Mesenteric fat pad (tissue), 1 donor: ENCODE measurements around the gene SASH1. TPM values are rescaled to one million over a fixed set of nuclear protein-coding genes. Genes with fewer than 3 reads are reported as not detected.

Experiments used
- DNase-seq: peaks from one replicate; pipeline ENCODE4 v3.0.0-alpha.2; 2020; ENCODE audit warnings: low spot score
- total RNA-seq: library from RNA; stranded (reverse); fragmentation: NEBNext Ultra II Directional; extraction: Animal tissue kit (Norgen Biotek cat#: 25700); gene quantifications from one replicate; pipeline ENCODE4 v1.2.1, GENCODE V29; 2021
- donor health status: DM: yes; HTN: yes; CAD: no.

Gene SASH1
- total RNA-seq, 1 donor from 2014 or later, result 143 TPM

DNA sequence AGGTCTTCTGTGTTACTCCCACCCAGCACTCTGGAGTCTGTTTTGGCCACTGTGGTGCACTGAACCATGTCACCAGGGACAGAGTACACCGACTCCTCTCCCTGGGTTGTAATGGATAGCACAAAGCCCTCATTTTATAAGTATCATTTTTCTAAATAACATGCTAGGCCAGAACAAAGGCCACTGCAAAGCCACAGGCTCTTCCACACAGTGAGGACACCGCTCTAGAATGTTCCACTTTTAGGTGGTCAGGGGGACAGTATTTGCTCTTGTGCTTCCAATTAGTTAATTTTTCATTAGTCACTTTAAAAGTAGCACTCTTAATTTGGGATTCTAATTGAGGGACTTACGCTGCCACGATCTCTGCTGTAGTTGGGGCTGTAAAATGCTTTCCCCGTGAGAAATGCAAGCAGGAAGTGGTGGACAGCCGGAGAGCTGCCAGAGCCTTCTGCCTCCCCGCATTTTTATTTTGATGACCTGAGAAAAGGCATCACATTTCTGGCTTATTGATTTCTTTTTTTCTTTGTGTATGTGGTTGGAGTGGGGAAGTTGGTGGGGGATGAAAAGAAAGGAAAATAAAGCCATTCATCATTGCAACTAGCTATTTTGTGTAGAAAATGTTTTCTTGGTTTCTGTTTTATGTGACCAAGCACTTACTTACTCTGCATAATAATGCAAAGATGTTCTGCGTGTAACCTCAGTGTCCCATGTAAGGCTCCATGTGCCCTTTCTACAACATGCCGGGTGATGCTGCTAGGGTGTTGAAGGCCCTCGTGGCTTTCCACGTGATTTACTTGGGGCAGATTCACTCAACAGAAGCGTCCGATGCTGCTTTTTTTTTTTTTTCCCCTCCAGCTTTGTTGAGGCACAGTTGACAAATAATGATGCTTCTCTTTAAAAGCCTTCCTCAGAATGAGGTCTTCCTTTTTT, 195.9 kb downstream of the SASH1 start:
- DNase-seq, result no peak

DNA sequence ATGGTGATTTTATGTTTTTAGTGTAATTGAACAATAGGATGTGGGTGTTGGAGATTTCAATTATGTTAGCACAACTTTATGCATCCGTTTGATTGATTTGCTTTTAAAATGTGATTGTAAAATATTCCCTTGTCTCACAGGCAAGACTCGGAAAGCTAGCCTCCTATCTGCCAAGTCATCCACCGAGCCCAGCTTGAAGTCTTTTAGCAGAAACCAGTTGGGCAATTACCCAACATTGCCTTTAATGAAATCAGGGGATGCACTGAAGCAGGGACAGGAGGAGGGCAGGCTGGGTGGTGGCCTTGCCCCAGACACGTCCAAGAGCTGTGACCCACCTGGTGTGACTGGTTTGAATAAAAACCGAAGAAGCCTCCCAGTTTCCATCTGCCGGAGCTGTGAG, 200.9 kb downstream of the SASH1 start:
- DNase-seq, result no peak

DNA sequence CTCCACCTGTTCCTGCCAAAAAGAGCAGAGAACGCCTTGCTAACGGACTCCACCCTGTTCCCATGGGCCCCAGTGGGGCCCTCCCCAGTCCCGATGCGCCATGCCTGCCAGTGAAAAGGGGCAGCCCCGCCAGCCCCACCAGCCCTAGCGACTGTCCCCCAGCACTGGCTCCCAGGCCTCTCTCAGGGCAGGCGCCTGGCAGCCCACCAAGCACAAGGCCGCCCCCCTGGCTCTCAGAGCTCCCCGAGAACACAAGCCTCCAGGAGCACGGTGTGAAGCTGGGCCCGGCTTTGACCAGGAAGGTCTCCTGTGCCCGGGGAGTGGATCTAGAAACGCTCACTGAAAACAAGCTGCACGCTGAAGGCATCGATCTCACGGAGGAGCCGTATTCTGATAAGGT, 201.8 kb downstream of the SASH1 start:
- DNase-seq, result no peak

DNA sequence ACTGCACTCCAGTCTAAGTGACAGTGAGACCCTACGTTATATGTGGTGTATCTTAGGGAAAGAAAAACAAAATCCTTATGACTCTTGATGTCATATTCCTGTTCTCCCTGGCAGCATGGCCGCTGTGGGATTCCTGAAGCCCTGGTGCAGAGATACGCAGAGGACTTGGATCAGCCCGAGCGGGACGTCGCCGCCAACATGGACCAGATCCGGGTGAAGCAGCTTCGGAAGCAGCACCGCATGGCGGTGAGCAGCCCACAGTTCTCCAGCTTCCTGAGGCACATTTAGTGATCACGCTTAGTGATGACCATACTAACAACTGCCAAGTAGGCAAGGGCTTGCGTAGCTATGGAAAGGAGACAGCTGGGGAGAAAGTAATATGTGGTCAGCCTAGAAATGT, 203.3 kb downstream of the SASH1 start:
- no peak for DNase-seq

DNA sequence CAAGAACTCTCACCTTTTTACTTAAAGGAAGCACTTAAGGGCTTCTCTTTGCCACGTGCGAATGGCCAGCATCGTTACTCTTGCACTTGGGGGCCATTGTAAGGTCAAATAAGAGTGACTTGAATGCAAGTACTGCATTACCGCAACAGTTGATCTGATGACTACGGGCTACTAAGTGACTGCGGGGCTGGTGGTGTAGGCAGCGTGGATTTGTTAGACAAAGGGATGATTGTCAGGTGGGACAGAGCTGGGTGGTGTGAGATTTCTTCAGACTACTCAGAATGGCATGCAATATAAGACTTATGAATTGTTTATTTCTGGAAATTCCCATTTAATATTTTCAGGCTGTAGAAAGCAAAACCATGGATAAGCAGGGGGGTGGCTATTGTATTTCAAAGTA, 204.5 kb downstream of the SASH1 start:
- DNase-seq, result no peak

DNA sequence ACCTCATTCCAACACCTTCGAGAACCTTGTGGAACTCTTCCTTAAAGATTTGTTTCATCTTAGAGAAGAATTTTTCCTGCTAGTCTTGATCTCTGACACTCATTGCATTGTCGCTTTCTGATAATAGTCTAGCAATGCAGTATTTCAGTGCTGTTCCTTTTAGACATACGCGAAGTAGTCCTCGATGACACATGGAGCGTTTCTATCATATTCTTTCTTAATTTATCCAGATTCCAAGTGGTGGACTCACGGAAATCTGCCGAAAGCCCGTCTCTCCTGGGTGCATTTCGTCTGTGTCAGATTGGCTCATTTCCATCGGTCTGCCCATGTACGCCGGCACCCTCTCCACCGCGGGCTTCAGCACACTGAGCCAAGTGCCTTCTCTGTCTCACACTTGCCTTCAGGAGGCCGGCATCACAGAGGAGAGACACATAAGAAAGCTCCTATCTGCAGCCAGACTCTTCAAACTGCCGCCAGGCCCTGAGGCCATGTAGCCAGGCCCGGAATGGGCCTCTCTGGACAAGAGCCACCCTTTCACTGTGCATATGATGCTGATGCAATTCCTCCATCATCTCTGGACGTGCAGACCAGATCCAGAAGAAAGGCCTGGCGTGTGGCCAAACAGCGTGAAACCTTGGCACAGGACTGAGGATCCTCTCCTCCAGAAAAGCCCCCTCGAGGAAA, 205.6 kb downstream of the SASH1 start:
- DNase-seq, result no peak

DNA sequence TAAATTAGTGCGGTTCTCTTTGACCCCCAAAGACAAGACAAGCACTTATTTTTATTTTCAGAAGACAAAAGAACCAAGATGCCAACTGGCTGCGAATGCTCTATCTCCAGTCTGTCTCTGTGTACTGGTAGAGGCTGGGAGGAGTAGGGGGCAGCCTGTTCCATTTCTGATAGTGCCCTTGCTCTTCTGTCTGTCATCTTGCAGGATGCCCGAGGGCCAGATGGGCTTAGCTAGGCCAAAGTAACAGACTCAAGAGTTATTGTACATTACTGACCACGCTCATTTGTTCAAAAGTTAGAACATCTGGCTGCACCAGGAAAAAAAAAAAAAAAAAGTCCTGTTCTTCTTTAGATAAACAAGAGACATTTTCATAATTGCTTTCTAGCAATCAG, 206.1 kb downstream of the SASH1 start:
- no peak for DNase-seq

DNA sequence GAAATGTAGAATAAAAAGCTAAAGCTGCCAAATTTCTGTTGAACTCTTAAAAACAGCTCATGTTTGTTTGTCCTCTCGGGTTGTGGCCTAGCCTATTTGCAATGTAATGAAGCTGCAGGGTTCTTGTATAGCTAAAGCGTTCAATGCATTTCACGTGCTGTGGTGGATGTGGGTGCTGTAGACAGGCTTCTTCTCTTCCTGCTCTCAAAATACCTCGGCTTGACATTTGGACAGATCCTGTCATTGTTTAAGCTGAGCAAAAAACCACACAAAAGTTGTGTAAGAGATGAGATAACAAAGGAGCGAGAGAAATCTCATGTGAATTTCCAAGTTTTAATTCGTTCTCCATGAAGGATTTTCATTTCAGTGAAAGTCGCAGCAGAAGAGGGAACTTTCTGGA, 207.9 kb downstream of the SASH1 start:
- DNase-seq, result no peak

DNA sequence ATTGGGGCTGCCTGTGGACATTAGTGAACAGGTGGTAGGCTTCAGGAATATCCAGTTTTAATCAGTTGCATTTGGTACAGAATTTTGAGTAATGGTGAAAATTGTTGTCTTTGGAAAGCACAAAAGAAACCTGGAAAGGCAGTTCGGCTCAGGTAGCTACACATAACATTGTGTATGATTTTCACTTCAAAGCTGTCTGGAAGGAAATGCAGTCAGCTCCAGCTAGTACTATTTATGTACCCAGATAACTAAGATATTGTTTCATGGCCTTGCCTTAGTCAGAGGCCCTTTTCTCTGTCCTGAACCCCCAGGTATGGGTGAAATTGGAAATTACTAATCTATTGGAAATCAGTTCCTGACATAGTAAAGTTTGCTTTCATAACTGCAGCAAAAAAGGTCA, 208.6 kb downstream of the SASH1 start:
- DNase-seq, result no peak

DNA sequence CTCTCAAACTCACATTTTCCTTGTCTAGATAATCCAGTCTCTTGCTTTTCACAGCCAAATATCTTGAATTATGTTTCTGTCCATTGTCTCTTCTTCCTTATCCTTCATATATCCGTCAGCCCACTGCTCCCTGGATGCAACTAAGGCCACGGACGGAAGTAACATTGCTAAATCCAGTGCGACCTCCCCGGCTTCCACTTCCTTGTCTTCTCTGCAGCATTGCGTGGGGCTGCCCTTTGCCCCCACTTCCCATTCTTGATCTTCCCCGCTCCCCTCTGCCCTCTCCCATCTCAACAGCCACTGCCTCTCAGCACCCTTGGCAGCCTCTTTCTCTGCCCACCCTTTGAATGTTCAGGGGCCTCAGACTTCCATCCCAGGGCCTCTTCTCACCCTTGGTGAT, 213.8 kb downstream of the SASH1 start:
- no peak for DNase-seq

DNA sequence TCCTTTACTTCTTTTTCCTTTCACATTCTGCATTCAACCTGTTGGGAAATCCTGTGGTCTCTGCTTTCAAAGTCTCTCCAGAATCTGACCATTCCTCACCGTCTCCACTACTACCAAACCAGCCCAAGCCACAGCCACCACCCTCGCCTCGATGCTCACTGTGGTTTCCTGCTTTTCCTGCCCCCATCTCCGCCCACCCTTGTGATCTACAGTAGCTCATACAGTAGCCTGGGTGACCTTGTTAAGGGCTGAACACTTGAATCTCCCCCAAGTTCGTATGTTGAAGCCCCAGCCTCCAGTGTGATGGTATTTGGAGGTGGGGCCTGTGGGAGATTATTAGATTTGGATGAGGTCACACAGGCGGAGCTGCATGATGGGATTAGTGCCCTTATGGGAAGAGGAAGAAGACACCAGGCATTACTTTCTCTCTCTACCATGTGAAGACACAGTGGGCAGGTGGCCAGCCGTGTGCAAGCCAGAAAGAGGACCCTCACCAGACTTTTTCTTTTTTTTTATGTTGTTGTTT, 215.2 kb downstream of the SASH1 start:
- no peak for DNase-seq

DNA sequence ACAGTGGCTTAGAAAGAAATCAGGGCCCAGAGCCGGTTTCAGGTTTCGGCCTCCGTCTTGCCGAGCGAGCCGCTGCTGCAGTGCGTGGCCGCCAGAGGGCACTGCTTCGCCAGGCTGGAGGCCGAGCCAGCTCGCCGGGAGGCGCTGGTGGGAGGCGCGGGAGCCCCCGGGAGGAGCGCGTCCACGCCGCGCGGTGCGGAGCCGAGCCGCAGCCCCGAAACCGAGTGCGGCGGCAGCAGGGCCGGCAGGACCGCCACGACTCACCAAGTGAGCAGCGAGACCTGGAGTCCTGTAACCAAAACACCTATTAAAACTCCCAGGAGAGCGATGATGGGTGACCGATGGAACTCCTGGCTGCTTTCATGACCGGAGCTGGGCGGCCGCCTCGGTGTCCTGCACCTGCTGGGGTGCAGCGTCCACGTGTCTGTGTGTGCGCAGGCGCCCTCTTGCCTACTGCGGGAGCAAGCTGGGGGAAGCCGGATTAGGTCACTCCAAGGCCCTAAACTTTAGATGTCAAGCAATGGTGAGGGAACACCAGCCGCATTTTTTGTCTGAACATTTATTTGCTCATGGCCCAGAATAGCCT, 217.3 kb downstream of the SASH1 start:
- DNase-seq, result no peak

DNA sequence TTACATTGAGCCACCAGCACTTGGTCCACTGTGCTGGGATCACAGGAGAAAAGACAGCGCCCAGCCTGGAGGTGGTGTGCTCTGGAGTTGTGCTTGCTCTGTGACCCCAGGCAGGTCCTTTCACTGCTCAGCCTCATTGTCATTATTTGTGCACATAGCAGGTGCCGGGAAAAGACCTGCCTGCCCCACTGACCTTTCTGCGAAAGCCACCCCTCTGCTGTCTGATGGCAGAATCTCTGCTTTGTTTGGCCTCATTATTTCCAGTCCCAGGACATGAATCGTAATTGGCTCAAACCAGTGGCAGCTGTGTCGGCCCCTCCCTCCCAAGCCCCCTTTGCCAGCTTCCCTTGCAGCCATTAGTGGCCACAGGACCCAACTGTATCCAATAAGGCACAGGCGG, 219.0 kb downstream of the SASH1 start:
- no peak for DNase-seq

DNA sequence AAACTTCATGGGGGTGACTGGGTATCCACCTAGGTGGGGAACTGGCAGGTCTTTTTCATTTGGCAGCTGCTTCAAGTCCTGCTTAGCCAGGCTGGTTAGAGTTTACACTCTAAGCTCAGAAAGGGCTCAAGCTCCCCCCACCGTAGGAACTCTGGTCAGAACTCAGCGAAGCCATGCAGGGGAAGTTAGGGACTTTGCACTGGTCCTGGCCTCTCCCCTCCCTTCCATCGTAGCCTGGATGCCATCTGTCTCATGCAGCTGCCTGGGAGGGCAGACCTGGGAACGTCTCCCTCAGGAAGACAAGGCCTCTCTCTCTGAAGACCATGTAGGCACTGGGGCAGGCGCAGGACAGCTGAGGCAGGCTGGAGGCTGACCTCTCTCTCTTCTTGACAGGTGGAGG, 220.4 kb downstream of the SASH1 start:
- DNase-seq, result no peak

DNA sequence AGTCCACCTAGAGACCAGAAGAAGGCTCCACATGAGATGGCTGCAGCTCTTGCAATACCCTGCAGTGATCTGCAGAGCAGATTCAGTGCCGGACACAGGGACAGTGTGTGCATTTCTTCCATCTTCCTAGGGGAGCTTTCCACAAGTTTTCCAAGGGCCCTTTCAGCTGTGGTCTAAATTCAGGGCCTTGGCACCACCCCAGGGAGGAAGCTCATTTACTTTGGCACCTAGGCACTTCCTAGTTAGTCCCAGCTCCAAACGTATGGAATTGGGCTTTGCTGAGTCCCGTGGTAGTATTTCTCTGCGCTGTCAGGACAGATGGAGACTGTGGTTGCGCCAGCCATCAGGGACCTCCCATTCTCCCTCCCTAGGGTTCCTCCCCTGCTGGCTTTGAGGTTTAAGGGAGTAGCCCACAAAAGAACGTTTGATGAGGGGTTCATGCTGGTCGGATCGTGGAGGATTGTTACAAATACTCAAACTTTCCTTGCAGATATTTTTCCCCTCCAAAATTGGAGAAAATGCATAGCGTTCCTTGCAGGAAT, 221.9 kb downstream of the SASH1 start:
- DNase-seq, result no peak

DNA sequence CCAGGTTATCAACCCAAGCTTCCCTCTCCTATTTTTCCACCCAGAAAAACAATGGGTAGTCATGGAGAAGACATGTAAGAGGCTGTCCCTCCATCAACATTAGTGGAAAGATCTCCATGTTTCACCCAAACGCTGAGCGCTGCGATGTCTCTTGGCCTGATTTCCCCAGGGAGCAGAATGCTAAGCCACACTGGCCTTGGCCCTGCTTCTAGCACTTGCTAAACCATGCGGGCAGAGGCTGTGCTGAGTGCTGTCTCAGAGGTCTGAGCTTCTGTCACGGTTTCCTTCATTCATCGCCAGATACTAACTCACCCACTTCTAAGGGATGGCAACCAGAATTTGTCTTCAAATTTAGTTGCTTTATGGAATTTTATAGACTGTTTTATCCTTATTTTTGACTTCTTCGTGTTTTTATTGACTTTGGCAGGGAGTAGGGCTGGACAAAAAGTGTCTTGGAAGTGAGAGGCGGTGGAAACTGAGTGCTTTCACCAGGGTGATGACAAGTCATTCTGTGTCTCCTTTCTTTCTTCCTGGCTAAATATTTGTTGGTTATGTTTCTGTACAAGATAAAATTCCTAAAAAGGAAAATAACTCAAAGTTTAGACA, 222.8 kb downstream of the SASH1 start:
- no peak for DNase-seq

DNA sequence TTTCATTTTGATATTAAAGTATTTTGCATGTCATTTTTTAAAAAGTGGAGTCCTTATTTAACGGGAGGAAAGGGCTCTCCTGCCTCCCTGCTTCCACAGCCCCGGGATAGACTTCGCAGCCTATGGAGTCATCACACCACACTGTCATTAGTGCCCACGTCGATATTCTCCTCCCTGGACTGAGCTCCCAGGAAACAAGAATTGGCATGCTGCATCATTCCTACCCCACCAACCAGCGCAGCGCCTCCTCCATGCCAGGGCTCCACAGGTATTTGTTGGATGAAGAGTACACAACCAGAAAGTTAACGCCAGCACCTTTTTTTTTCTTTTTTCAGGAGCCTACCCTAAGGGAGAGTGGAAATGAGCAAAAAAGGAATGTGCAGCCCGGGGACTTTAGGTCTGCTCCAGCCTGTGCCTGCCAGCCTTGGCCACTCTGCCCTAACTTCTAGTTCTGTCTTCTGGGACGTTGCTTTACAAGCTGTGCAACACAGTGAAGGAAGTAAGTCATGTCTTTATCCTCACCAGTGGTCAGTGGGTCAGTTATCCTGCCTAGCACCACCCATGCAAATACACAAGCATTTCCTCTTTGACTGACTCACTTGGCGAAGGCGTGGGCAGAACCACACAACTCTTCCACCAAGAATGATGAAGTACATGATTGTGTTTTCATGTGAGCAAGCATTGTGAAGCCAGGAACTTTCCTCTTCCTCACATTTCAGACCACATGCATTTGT, 223.5 kb downstream of the SASH1 start:
- no peak for DNase-seq

DNA sequence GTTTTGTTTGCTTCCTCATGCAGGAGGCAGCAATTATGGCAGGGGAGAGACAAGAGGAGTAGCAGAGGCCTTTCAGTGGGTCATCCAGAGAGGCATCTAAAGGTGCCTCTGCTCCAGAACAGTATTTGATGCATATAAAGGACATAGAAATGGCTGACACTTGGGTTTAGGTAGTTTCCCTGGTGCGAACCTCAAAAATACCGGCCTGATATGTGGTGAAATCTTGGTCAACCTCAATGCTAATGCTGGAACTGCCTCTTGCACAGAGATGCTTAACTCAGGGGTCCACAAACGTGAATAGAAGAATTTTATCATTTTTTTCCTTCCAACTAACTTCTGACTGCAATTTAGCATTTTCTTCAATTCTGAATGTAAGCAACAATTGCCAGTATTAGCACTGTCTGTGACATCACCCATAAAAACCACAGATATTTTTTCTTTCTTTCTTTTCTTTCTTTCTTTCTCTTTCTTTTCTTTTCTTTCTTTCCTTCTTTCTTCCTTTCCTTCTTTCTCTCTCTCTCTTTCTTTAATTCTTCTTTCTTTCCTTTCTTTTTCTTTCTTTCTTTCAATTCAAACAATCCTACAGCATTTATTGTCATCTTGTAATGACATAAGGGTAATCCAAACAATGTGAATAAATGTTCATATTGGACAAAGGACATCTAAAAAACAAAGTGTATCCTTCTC, 224.2 kb downstream of the SASH1 start:
- DNase-seq, result no peak

DNA sequence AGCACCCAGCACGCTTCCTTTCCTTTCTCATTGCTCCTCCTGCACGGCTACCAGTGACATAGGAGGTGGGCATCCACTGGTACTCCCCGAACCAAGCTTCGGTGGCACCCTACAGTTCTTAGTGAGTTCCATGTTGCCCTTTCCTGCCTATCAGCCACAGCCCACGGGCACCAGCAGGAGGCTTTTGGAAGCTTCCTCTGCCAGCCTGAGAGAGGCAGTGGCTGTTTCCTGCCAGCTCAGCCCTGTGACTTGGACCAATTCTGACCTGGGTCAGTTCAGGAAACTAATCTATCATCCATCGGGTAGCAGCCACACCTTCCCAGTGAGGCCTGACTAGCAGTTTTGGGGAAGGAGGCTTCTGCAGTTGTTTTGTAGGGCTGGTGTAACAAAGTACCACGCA, 227.8 kb downstream of the SASH1 start:
- no peak for DNase-seq

DNA sequence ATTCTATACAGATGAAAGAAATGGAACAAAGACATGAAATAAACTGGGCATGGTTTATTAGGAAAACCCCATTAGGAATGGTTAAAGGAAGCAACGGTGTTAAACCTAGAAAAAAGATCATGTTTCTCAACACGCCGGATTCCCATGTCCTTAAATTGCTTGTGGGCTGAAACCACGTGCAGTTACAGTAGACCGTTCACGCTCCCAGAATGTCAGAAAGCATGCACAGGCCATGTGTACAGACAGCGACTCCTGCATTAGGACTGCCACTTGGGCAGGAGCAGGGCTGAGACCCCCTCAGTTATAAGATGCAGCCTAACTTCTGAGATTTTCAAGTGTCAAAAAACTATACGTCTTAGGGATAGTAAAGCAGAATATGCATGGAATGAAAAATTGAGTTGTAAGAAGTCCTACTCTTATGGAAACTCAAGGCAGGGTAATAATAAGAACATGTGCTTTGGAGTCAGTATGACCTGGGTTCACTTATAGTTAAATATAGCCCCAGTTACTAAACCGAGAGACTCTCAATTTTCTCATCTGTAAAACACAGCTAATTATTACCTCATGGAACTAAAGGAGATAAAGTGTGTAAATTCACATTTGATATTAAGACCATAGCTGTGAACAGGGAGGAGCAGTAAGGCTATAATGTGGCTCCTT, 230.2 kb downstream of the SASH1 start:
- no peak for DNase-seq
